Naive thymus-derived CD8-positive, alpha-beta T cell (primary cell): ENCODE data around the gene HNF4A. TPM values are rescaled to one million over a fixed set of nuclear protein-coding genes. Genes with fewer than 3 reads are reported as not detected.

Experiments used
- microRNA-seq: library from miRNA; unstranded; fragments of <30 nt; microRNA quantifications from one replicate; pipeline ENCODE4 v1.2.0, GENCODE V29; 2022; ENCODE audit warnings: borderline microRNAs expressed
- polyA plus RNA-seq, 3 donors: library from polyadenylated mRNA; unstranded; fragments of 300-500 nt; fragmentation: Illumina TruSeq; gene quantifications; one replicate each; pipeline ENCODE4 v1.2.3, GENCODE V29; 2021
- total RNA-seq, 8 experiments: library from RNA in 2 of 8; stranded (reverse) in 2 of 8; gene quantifications; one replicate each; pipeline ENCODE4 v1.2.3 and lab custom pipeline; 2021 to 2026

Gene HNF4A
- total and polyA plus RNA-seq, 5 experiments from 2014 or later, result not detected

Small RNAs within 50 kb of the gene (microRNA-seq; reads per million reads assigned to microRNA genes)
- gene MIR3646, result not detected

Other genes with a start within 250 kb of the HNF4A start
- not detected for gene JPH2, start 168.5 kb upstream of the HNF4A start, total RNA-seq
- not detected for gene JPH2, start 168.5 kb upstream of the HNF4A start, polyA plus RNA-seq
- 10 to 100 TPM; 46.4 to 47.3 TPM for gene OSER1, start 144.9 kb upstream of the HNF4A start, total RNA-seq
- gene OSER1, start 144.9 kb upstream of the HNF4A start, polyA plus RNA-seq, result 10 to 100 TPM; 27.7 to 38.8 (median 37.7) TPM
- gene GDAP1L1, start 108.4 kb upstream of the HNF4A start, total RNA-seq, result not detected
- not detected for gene GDAP1L1, start 108.4 kb upstream of the HNF4A start, polyA plus RNA-seq
- 1 to 10 TPM; 7.1 to 8.1 TPM for gene FITM2, start 44.5 kb upstream of the HNF4A start, total RNA-seq
- gene FITM2, start 44.5 kb upstream of the HNF4A start, polyA plus RNA-seq, result 1 to 10 TPM in 2 of 3 donors, under 1 TPM in 1; 0.72 to 2.4 (median 1.2) TPM
- gene R3HDML, start 18.7 kb upstream of the HNF4A start, total RNA-seq, result not detected
- gene R3HDML, start 18.7 kb upstream of the HNF4A start, polyA plus RNA-seq, result not detected
- gene TTPAL, start 120.2 kb downstream of the HNF4A start, total RNA-seq, result 10 to 100 TPM; 17.4 to 19.3 TPM
- 10 to 100 TPM; 10.5 to 15.3 (median 15.3) TPM for gene TTPAL, start 120.2 kb downstream of the HNF4A start, polyA plus RNA-seq
- gene SERINC3, start 166.4 kb downstream of the HNF4A start, total RNA-seq, result 10 to 100 TPM; 82.0 to 94.6 TPM
- gene SERINC3, start 166.4 kb downstream of the HNF4A start, polyA plus RNA-seq, result 100 to 1,000 TPM; 163 to 207 (median 173) TPM
- gene PKIG, start 226.9 kb downstream of the HNF4A start, total RNA-seq, result 1 to 10 TPM; 8.2 to 9.0 TPM
- gene PKIG, start 226.9 kb downstream of the HNF4A start, polyA plus RNA-seq, result 1 to 10 TPM; 6.1 to 8.1 (median 6.4) TPM